ENCODE data around the gene RNF217. TPM values are rescaled to one million over a fixed set of nuclear protein-coding genes. Genes with fewer than 3 reads are reported as not detected.

RNF217 gene
- total RNA-seq, 3 donors from 2014 or later, result 11.6 to 47.3 (median 15.0) TPM

GRCh38 chr6:125116710-125117109, 154.5 kb downstream of the RNF217 start:
- no peak for DNase-seq
- no peaks in the 10 kb centered on the region for H3K36me3 ChIP-seq (ENCODE audit: low read depth)
- no peak for TF ChIP-seq CTCF (IDR thresholded peaks at IDR 0.05)
- no peak for ATAC-seq
- H3K9me3 ChIP-seq, result peaks cover 2% of the 10 kb centered on the region
- H3K4me1 ChIP-seq (ENCODE audit: low read depth), result no peaks in the 10 kb centered on the region
- no peak overlapping the region for H3K4me3 ChIP-seq
- intact Hi-C loops (cut with DNase I, micrococcal nuclease), result no loop called here

GRCh38 chr6:125117818-125118217, 155.6 kb downstream of the RNF217 start:
- no peaks in the 10 kb centered on the region for H3K9me3 ChIP-seq
- no peaks in the 10 kb centered on the region for H3K36me3 ChIP-seq (ENCODE audit: low read depth)
- DNase-seq, result no peak
- no peak overlapping the region for H3K4me3 ChIP-seq
- intact Hi-C loops (cut with DNase I, micrococcal nuclease), result no loop called here
- no peak for TF ChIP-seq CTCF (IDR thresholded peaks at IDR 0.05)
- H3K4me1 ChIP-seq (ENCODE audit: low read depth), result no peaks in the 10 kb centered on the region
- ATAC-seq, result no peak

GRCh38 chr6:125120054-125120590, 157.9 kb downstream of the RNF217 start:
- TF ChIP-seq CTCF (IDR thresholded peaks at IDR 0.05), result no peak
- DNase-seq (no peak), ATAC-seq (no peak)
- intact Hi-C loops (cut with DNase I, micrococcal nuclease), result no loop called here
- Histone ChIP-seq H3K4me3 (no peak overlapping the region), H3K9me3 (no peaks in the 10 kb centered on the region), H3K36me3 (ENCODE audit: low read depth) (no peaks in the 10 kb centered on the region), H3K4me1 (ENCODE audit: low read depth) (no peaks in the 10 kb centered on the region)

GRCh38 chr6:125121894-125122293, 159.7 kb downstream of the RNF217 start:
- Histone ChIP-seq H3K4me3 (no peak overlapping the region), H3K4me1 (ENCODE audit: low read depth) (no peaks in the 10 kb centered on the region), H3K36me3 (ENCODE audit: low read depth) (no peaks in the 10 kb centered on the region), H3K9me3 (no peaks in the 10 kb centered on the region)
- TF ChIP-seq CTCF (IDR thresholded peaks at IDR 0.05), result no peak
- ATAC-seq, result no peak
- no peak for DNase-seq
- intact Hi-C loops (cut with DNase I, micrococcal nuclease), result no loop called here

GRCh38 chr6:125123051-125123450, 160.8 kb downstream of the RNF217 start:
- Histone ChIP-seq H3K4me1 (ENCODE audit: low read depth) (no peaks in the 10 kb centered on the region), H3K4me3 (no peak overlapping the region), H3K36me3 (ENCODE audit: low read depth) (no peaks in the 10 kb centered on the region), H3K9me3 (no peaks in the 10 kb centered on the region)
- TF ChIP-seq CTCF (IDR thresholded peaks at IDR 0.05), result no peak
- ATAC-seq (no peak), DNase-seq (no peak)
- intact Hi-C loops (cut with DNase I, micrococcal nuclease), result no loop called here

Data from mucosa of descending colon (tissue), 3 donors.